ENCODE results near the gene VN1R5.

GRCh38 chr1:247273013-247273412, 17.1 kb downstream of the VN1R5 start:
- TF ChIP-seq THAP8 (CRISPR knock-in tag; IDR thresholded peaks at IDR 0.05; ENCODE audit: borderline replicate concordance) (no peak), ZNF326 (CRISPR knock-in tag; IDR thresholded peaks at IDR 0.05; ENCODE audit: borderline replicate concordance) (no peak), ATF7 (IDR thresholded peaks at IDR 0.05) (no peak), ATF7 (CRISPR knock-in tag; IDR thresholded peaks at IDR 0.05) (no peak), ZNF331 (CRISPR knock-in tag; IDR thresholded peaks at IDR 0.05) (no peak), POLR2A (IDR thresholded peaks at IDR 0.05; ENCODE audit: insufficient read depth in 1 of 2, low read depth in 2 of 2, low read length in 2 of 2) (no peak), GATA4 (IDR thresholded peaks at IDR 0.05; ENCODE audit: borderline replicate concordance, low read depth) (no peak), TP53 (CRISPR knock-in tag; conservative IDR thresholded peaks at IDR 0.05) (no peak), HIC2 (CRISPR knock-in tag; IDR thresholded peaks at IDR 0.05; ENCODE audit: low read depth) (no peak)
